ENCODE data around the gene PLCD4.

PLCD4 gene

DNA sequence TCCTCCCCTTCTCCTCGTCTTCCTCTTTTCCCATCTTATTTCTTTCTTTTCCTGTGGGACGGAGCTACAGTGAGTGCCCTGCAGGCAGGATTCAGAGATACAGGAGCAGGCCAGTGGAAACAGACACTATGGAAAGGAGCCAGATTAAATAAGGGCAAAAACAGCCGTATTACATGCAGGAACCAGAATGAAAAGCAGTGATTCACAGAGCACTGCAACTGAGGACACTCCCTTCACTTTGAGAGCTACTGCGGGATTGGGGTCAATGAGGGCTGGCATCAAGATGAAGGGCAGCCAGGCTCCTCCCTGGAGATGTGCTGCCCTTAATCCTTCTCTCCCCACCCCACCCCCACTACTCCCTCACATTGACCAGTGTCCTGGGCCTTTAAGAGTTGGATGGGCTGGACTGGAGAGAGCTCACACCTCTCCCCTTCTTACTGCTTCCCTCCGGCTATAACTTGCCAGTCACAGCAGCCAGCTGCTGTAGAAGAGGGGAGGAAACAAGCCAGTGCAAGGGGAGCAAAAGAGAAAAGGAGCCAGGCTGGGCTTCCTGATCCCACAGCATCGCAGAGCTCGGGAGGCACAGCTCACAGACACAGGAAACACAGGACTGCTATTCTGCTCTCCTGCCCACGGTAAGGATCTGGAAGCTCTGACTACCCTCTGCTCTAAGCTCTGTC, at the start of gene PLCD4:
TSS of gene PLCD4 (plus strand) at position 464 of the 680 bp plus-strand sequence. CDS start 7,841 bp downstream, outside the sequence.
- FAIRE-seq: no peak

DNA sequence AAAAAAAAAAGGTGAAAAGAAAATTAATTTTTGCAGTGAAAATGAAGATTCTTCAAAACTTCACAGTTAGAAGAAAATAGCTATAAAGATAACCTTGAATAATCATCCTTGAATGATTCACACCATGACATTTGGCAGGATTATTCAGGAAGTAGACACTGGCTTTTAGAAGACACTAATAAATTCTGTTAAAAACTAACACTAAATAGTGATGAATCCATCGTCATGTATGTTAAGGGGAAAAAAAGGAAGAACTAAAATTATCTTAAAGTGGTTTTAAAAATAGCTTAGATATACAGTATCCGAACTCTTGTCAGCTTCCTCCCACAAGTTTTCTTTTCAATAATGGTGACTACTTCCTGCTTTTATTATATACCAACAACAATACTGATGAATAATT, 49.8 kb upstream of the PLCD4 start:
- FAIRE-seq (no peak), DNase-seq (ENCODE audit: low spot score) (no peak)

More for the DNA sequence above, at the start of gene PLCD4:
- peak; percentile 43 for DNase-seq (ENCODE audit: low spot score)

DNA sequence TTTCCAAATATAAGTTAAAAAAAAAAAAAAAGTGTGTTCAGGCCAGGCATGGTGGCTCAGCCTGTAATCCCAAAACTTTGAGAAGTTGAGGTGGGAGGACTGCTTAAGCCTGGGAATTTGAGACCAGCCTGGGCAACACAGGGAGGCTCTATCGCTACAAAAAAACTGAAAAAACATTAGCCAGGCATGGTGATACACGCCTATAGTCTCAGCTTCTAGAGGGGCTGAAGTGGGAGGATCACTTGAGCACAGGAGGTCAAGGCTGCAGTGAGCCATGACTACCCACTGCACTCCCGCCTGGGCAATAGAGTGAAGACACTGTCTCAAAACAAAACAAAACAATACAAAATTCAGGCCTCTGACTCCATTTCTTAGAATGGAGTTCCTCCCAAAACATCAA, 48.7 kb upstream of the PLCD4 start:
- DNase-seq (ENCODE audit: low spot score): no peak
- no peak for FAIRE-seq

DNA sequence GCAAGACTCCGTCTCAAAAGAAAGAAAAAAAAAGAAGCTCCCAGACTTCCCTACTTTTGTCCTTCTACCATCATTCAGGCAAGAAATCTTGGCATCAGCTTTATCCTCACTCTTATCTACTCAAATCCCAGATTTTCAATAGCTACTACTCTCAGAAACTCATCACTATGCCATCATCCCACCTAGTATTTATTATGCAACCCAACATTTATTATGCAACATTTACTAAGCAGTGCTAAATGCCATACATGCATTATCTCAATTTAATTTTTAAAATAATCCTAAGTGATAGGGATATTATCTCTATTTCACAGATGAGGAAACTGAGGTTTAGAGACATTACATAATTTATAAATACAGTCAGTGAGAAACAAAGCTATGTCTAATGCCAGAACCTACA, 43.6 kb upstream of the PLCD4 start:
- FAIRE-seq (no peak), DNase-seq (ENCODE audit: low spot score) (no peak)

DNA sequence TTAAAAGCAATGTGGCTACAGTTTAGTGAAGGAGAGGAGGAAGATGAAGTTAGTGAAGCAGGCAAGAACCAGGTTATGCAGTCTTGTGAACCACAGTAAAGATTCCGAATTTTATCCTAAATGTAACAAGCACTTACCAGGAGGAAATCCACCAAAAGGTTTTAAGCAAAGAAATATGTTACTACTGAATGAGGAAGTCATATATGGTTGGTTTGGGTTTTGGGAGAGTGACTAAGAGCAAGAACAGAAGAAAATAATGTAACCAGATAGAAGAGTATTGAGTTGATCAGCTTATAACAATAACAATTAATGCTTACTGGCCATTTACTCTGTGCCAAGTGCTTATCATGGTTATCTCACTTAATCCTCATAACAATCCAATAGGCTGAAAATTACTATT, 41.4 kb upstream of the PLCD4 start:
- no peak for DNase-seq (ENCODE audit: low spot score)
- FAIRE-seq: no peak

DNA sequence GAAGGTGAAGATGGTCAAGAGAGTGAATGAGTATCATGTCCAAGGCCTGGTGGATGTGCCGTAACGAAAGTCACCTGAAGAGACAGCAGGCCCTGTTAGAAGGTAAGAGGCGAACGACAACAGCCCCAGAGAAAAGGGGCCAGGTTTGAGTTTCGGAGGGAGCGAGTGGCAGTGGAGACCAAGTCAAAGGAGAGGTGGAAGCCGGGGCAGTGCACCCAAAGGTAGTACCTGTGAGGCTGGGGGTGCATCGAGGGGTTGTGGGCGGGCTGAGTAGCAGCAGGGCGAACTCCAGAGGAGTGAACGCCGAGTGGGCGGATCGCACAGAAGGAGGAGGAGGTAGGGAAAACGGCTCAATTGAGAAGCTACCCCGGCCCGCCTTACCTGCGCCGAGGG, 39.9 kb upstream of the PLCD4 start:
- DNase-seq (ENCODE audit: low spot score) (no peak), FAIRE-seq (no peak)

DNA sequence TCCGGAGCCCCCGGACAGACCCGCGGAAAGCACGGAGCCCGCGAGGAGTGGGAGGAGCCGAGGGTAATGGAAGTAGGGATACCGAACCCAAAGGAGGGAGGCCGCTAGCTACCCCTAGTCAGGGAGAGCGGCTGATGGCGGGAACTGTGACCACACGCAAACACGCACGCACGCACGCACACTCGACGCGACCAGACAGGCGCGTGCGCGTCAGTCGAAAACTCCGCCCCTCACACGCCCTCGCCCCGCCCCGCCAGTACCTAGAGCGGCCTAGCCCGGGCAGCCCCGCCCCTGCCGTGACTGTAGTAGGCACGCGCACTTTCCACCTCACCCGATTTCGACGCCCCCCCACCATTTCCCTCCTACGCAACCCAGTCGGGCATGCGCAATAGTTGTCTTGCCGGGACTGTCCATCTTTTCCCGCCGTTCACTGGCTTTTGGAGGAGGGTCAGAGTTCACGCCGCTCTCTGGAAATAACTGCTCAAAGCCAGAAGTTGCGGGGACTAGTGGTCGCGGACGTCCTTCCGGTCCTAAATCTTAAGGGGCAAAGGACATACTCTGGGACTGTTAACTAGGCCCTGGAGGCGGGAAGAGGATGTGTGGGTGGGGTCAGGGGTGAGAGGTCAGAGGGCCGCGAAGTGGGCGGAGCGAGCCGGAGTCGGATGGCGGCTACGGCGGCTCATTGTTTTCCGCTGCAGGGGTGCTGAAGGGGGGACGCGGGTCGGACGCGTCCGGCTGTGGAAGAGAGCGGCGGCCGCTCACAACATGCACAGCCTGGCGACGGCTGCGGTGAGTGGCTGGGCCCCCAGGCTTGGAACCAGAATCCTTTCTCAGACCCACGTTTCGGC, 39.3 kb upstream of the PLCD4 start, which contains the start of the genes CNOT9 and USP37:
TSS of gene CNOT9 (plus strand) at position 650 of the 848 bp plus-strand sequence. CDS start at position 766, 116 bp downstream.
TSS of gene USP37 (minus strand) at position 162 of the 848 bp plus-strand sequence. CDS start 9,698 bp downstream, outside the sequence.
- FAIRE-seq (peak; percentile 81), DNase-seq (ENCODE audit: low spot score) (peak; percentile 97)

DNA sequence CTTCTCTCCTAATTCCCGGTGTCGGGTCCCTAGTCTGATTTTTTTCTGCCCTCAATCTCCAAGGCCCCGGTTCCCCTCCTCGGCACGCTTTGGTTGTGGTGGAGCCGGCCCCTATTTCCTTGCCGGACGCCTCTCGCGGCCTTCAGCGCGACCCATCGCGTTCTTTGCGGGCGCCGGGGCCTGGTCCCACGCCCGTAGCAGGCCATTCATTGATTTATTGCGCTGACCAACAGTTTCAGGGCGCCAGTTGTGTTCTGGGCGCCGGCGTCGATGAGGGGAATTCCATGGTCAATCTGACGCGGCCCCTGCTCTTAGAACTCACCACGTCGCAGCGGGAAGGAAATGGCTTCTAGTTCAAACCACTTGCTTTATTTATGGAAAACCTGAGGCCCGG, 38.7 kb upstream of the PLCD4 start:
- DNase-seq (ENCODE audit: low spot score): peak; percentile 54
- FAIRE-seq: no peak

DNA sequence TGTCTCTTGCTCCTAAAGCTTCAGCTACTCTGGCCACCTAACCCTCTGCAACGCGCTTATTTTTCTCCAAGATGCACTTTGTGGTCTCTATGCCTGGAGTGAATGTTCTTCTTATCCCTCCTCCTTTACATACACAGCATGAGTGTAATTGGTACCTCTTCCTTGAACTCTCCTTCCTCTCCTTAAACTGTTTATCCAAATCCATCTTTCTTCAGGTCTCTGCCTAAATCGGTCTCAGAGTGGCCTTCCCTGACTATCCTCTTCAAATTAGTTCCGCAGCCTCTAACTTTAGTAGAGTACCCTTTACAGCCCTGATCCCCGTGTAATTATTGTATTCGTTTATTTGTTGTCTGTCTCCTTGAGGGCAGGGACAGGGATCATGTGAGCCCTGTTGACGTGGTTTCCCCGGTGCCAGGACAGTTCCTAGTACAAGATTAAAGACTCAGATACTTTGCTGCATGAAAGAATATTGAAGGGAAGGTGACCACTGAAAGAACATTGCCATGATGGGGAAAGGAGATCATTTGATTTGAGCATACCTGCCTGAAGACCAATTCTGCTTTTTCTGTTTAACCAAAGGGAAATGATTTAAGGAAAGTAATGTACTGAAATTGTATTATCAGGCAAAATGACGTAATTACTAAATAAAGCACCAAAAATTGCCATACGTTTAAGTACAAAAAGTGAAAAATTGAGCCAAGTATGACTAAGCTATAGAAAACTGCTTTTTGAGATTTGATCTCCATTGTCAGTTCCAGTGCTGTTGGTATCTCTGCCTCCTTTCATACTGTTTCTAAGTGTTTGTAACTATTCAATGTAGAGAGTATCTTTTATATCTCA, 37.8 kb upstream of the PLCD4 start:
- no peak for FAIRE-seq
- DNase-seq (ENCODE audit: low spot score): peak; percentile 12

DNA sequence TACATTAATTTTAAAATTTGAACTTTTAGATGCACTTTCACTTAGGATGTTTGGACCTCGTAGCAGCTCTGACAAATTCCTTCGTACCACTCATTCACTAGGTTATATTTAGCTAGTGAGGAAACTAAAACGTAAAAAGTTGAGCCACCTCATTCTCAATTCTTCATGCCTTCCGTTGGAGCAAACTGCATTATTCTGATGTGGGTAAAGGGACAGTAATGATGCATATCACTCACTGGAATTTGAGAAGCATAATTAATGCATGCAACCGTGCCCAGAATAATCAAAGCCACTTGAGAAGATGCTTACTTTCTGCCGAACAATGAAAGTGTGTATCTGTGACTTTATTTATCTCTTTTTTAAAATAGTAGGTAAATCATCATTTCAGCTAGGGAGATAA, 36.8 kb upstream of the PLCD4 start:
- FAIRE-seq: no peak
- no peak for DNase-seq (ENCODE audit: low spot score)

DNA sequence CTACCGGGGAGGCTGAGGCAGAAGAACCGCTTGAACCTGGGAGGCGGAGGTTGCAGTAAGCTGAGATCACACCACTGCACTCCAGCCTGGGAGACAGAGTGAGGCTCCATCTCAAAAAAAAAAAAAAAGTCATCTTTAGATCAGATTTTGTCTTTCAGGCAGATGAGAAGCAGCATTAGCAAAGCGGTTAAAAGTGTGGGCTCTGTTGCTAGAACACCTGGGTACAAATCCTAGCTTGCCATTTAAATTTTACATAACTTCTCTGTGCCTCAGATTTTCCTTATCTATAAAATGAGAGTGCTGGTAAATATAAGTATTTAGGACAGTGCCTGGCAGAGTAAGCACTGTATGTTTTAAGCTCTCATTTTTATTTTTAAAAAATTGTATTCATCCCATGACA, 30.8 kb upstream of the PLCD4 start:
- FAIRE-seq (no peak), DNase-seq (ENCODE audit: low spot score) (no peak)

DNA sequence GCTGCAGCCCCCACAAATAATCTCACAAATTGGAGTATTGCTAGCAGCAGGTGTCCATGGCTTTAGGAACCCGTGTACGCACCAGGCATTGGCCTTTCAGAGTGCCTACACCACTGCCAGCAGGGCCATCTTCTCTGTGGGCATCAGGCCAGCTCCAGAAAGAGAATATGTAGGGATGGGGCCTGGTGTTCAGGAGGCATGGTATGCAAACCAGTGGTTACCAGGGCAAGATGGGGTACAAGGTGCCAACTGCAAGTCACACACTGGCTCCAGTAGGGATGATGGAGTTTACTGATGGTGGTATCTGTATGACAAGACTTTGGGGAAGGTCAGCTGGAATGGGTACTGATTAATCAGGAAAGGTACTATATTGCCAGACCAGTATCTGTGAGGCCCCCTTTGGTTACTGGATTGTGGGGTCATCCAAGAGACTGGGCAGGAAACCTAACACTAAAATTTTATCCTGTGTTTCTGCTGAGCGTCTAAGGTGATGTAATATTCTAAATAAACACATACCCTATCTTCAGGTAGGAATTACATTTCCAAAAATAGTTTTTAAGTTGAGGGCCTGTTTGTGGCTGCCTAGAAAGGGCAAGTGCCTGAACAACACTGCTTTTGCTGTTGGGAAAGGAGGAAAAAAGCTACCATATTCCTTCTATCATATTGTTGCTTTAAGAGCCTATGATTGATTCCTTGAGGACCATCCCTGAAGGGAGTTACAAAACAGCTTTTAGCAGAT, 30.0 kb upstream of the PLCD4 start:
- no peak for FAIRE-seq
- no peak for DNase-seq (ENCODE audit: low spot score)

DNA sequence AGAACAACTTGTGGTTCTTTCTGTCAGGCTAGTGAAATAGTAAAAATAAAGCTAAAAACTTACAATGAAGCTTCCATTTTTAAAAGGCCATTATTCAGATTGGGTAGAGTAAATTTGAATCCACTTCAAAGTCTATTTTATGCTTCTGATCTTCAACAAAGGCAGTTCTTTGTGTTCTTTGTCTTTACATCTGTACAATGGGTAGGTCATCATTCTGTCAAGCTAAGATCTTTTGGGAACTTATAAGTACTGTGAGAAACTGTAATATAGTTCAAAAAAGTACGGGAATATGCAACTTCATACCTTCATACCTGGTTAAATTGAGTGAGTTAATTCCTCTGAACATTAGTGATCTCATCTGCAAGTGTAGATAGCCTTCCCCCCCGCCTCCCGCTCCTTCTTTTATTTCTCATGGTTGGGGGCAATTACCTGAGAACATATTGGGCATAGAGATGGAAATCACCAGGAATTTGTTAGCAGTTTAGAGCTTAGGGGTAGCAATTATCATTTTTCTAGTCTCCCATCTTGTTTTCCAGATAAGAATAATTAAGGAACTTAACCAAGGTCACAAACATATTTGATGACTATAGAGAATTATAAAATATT, 29.3 kb upstream of the PLCD4 start:
- FAIRE-seq (no peak), DNase-seq (ENCODE audit: low spot score) (no peak)

DNA sequence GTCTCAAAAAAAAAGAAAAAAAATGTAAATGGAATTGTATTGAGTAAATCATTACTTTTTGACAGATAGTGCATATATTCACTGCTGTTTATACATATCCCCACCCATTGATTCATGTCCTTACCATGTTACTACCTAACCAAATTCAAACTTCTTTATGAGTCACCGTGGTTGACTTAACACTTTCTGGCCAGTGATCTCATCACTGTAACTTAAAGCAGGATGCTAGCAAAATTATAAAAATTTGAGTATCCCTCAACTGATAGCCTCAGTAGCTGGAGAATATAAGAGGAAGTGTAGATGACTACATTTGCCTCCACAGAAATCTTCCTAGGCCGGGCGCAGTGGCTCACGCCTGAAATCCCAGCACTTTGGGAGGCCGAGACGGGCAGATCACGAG, 25.6 kb upstream of the PLCD4 start:
- DNase-seq (ENCODE audit: low spot score) (peak; percentile 86), FAIRE-seq (peak; percentile 93)

DNA sequence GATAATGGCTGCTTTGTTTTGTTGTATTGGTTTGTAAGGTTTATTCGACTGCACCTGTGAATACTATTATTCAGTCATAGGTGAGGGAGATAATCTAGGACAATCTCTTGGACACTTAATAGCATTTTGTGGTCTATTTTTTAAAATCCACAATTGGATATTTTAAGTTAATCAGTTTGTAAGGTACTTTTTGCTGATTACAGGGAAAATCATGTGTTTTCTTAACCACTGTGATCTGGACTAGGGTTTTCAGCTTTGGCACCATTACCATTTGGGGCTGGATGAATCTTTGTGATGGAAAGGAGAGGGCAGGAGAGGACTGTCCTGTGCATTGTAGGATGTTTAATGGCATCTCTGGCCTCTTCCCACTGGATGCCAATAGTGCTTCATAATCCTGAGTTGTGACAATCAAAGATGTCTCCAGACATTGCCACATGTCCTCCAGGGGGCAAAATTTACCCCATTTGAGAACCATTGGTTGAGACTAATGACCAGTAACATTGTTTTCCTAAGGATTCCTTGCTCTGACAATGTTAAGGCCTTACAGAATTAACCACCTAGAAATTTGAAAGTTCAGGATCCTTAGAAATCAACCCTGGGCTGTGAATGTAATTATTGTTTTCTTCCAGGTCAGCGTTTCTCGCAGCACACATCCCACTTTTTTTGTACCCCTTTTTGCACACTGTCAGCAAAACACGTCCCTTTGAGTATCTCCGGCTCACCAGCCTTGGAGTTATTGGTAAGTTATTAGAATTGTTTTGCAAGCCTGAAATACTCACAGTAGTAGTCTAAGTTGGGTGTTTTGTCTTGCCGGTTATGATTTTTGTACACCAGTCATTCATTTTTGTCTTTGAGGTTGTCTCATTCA, 23.5 kb upstream of the PLCD4 start:
- FAIRE-seq: no peak
- DNase-seq (ENCODE audit: low spot score): no peak

DNA sequence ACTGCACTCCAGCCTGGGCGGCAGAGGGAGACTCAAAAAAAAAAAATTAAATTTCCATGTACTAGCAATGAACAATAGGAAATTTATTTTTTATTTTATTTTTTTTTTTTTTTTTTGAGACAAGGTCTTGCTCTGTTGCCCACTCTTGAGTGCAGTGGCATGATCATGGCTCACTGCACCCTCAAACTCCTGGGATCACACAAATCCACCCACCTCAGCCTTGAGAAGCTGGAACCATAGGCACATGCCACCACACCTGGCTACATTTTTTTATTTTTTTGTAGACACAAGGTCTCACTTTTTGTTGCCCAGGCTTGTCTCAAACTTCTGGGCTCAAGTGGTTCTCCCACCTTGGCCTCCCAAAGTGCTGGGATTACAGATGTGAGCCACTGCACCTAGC, 22.2 kb upstream of the PLCD4 start:
- no peak for FAIRE-seq
- DNase-seq (ENCODE audit: low spot score): no peak

DNA sequence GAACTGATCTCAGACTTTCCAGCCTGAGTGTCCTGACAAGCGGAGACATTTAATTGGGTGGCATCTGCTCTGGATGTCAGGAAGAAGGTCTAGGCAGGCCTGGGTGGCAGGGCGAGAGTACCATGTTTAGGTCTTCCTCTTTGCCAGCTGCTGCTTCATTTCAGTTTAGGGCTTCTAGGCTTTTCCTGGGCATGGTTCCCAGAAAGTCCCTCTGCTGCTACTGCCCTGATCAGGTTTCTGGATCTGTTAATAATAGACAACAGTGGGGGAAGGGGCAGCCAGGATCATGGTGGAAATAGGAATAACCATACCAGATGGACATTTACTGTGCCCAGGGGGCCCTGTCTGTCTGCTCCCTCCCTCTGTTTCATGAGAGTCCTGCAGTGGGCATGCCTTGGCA, 2.3 kb upstream of the PLCD4 start:
- DNase-seq (ENCODE audit: low spot score) (no peak), FAIRE-seq (no peak)

DNA sequence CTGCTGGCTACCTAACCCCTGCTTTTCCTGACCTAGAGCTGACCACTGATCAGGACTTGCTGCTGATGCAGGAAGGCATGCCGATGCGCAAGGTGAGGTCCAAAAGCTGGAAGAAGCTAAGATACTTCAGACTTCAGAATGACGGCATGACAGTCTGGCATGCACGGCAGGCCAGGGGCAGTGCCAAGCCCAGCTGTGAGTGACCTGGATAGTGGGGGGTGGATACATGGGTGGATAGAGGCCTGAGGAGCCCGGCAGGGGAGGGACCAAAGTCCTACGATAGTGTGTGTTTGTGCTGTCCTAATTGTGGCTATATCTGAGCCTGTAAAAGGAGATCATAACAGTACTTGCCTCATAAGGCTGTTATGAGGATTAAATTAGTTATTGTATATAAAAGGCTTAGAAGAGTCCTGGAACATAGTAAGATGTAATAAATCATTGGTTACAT, 8.2 kb downstream of the PLCD4 start:
- FAIRE-seq (no peak), DNase-seq (ENCODE audit: low spot score) (no peak)

DNA sequence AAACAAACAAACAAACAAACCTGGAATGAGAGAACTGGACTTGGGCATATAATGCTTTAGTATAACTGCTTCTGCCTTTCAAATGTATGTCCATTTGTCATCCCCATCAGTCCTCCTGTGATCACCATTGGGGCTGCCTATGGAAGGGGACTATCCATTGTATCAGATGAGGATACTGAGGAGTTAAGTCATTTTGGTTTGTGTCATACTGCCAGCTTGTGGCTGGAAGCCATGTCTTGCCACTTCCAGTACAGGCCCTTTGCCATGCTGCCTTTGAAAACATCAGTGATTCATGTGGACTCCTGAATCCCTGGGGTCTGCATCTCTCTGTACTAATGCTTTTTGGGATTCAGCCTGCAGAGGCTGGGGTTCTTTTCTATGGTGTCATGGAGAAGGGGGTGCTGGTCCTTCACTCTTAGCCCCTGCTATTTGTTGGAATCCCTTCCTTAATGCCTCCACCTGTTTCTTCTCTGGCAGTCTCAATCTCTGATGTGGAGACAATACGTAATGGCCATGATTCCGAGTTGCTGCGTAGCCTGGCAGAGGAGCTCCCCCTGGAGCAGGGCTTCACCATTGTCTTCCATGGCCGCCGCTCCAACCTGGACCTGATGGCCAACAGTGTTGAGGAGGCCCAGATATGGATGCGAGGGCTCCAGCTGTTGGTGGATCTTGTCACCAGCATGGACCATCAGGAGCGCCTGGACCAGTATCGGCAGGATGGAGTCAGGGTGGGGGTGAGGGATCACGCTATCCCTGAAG, 10.6 kb downstream of the PLCD4 start:
- DNase-seq (ENCODE audit: low spot score): no peak
- no peak for FAIRE-seq

Data from RCC 7860 (cell line).